NCI-H2196 (cell line): ENCODE results near the gene CTSW.

Source experiments
- DNase-seq: peaks from one replicate; lab custom pipeline; 2025; ENCODE audit not compliant: unreplicated experiment; lab: John Stamatoyannopoulos, UW

The CTSW gene

GRCh38 chr11:65865550-65866172 is 14.0 kb upstream of the CTSW start:
- DNase-seq, result no peak

GRCh38 chr11:65866509-65867283 is 12.9 kb upstream of the CTSW start:
- no peak for DNase-seq

GRCh38 chr11:65867284-65868071 is 12.2 kb upstream of the CTSW start:
- DNase-seq, result no peak

GRCh38 chr11:65868076-65868667 is 11.5 kb upstream of the CTSW start:
- no peak for DNase-seq

GRCh38 chr11:65868907-65869306 is 10.7 kb upstream of the CTSW start:
- DNase-seq, result no peak

GRCh38 chr11:65869643-65870306 is 9.9 kb upstream of the CTSW start:
- DNase-seq, result no peak

- no peak for DNase-seq
Observed at GRCh38 chr11:65870307-65870658, 9.4 kb upstream of the CTSW start.

GRCh38 chr11:65870706-65871681 is 8.6 kb upstream of the CTSW start:
- no peak for DNase-seq

GRCh38 chr11:65871811-65872548 is 7.7 kb upstream of the CTSW start:
- no peak for DNase-seq

GRCh38 chr11:65872586-65873317 is 6.9 kb upstream of the CTSW start, which contains the start of gene EFEMP2:
EFEMP2 (minus strand) TSS chr11:65872800; CDS start chr11:65872354, 446 bp downstream.
- DNase-seq, result no peak

- DNase-seq, result peak; percentile 97
Observed at GRCh38 chr11:65873318-65874156, 6.1 kb upstream of the CTSW start.

- DNase-seq, result no peak
Observed at GRCh38 chr11:65880027-65880426, 390 bp downstream of the CTSW start.

- DNase-seq, result no peak
Observed at GRCh38 chr11:65880844-65881421, 1.3 kb downstream of the CTSW start.

- no peak for DNase-seq
Observed at GRCh38 chr11:65882120-65883057, 2.8 kb downstream of the CTSW start.

- DNase-seq, result no peak
Observed at GRCh38 chr11:65883058-65883761, 3.6 kb downstream of the CTSW start.
